ENCODE results near the gene MTA3. TPM values are rescaled to one million over a fixed set of nuclear protein-coding genes. Genes with fewer than 3 reads are reported as not detected.

The MTA3 gene
- total RNA-seq, 4 donors from 2014 or later: 25.6 to 89.1 (median 64.0) TPM

DNA sequence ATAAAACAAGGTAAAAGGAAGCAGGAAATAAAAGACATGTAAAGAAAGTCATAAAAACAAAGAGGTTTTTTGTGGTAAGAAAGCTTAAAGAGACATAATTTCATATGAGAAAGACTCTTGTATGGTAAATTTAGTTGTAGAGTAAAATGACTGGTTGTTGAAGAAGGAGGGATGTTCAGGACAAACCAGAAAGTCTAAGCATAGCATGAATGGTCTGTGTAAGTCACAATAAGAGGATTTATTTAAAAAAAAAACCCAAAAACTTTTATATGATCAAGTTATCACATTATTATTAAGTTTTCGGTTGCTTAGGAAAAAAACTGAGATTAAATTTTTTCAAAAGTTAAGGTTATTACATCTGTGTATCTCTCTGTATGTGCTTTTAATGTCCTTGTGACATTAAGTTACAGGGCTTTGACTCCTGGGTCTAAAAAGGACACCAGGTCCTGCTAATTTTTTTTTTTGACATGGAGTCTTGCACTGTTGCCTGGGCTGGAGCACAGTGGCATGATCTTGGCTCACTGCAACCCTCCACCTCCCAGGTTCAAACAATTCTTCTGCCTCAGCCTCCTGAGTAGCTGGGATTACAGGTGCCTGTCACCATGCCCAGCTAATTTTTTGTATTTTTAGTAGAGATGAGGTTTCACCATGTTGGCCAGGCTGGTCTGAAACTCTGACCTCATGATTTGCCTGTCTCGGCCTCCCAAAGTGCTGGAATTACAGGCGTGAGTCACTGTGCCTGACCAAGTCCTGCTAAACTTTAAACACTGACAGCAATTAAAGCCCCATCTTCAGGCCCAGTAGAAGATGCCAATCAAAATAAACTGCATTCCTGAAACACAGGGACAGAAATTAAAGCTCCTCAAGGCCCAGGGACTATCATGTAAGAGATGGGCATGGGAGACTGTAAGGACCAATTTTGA is 209.7 kb downstream of the MTA3 start:
- Histone ChIP-seq H3K4me3 (no peak overlapping the region), H3K27me3 (no peaks in the 10 kb centered on the region), H3K9me3 (no peaks in the 10 kb centered on the region), H3K36me3 (no peaks in the 10 kb centered on the region), H3K4me1 (no peaks in the 10 kb centered on the region), H3K27ac (no peak overlapping the region)
- peak in 1 of 2 donors; percentile 9 for DNase-seq
- intact Hi-C loops (cut with DNase I; ENCODE audit: low total_unique reads): no loop called here
- no peak for TF ChIP-seq CTCF (IDR thresholded peaks at IDR 0.05)
- no peak for TF ChIP-seq POLR2A (IDR thresholded peaks at IDR 0.05)

GRCh38 chr2:42781181-42781580 is 212.7 kb downstream of the MTA3 start:
- intact Hi-C loops (cut with DNase I; ENCODE audit: low total_unique reads): no loop called here
- no peak for DNase-seq
- TF ChIP-seq CTCF (IDR thresholded peaks at IDR 0.05) (no peak), POLR2A (IDR thresholded peaks at IDR 0.05) (no peak)
- H3K27me3 ChIP-seq: no peaks in the 10 kb centered on the region
- H3K36me3 ChIP-seq: no peaks in the 10 kb centered on the region
- H3K4me1 ChIP-seq: no peaks in the 10 kb centered on the region
- no peaks in the 10 kb centered on the region for H3K9me3 ChIP-seq
- H3K27ac ChIP-seq: no peak overlapping the region
- H3K4me3 ChIP-seq: no peak overlapping the region

GRCh38 chr2:42783511-42783910 is 215.1 kb downstream of the MTA3 start:
- DNase-seq: peak in 1 of 2 donors; percentile 3
- Histone ChIP-seq H3K9me3 (no peaks in the 10 kb centered on the region), H3K4me3 (no peak overlapping the region), H3K27me3 (no peaks in the 10 kb centered on the region), H3K36me3 (no peaks in the 10 kb centered on the region), H3K27ac (no peak overlapping the region), H3K4me1 (no peaks in the 10 kb centered on the region)
- no peak for TF ChIP-seq POLR2A (IDR thresholded peaks at IDR 0.05)
- TF ChIP-seq CTCF (IDR thresholded peaks at IDR 0.05): no peak
- intact Hi-C loops (cut with DNase I; ENCODE audit: low total_unique reads): no loop called here

- H3K27ac ChIP-seq: no peak overlapping the region
- no peaks in the 10 kb centered on the region for H3K9me3 ChIP-seq
- H3K27me3 ChIP-seq: no peaks in the 10 kb centered on the region
- no peaks in the 10 kb centered on the region for H3K4me1 ChIP-seq
- peak in 1 of 2 donors; percentile 6 for DNase-seq
- no peak overlapping the region for H3K4me3 ChIP-seq
- no peaks in the 10 kb centered on the region for H3K36me3 ChIP-seq
- TF ChIP-seq POLR2A (IDR thresholded peaks at IDR 0.05): no peak
- TF ChIP-seq CTCF (IDR thresholded peaks at IDR 0.05): no peak
- intact Hi-C loops (cut with DNase I; ENCODE audit: low total_unique reads): no loop called here
Observed at GRCh38 chr2:42784204-42784880, 215.9 kb downstream of the MTA3 start.
